Stimulated activated CD8-positive, alpha-beta memory T cell treated with anti-CD3 and anti-CD28 coated beads, Interleukin-2, amount 100 ng/mL, for 48 hours (primary cell): ENCODE results near the gene LAMA4.

Source experiments
- DNase-seq, 2 donors: peaks; one replicate each; pipeline ENCODE4 v3.0.0-alpha.2; 2020; ENCODE audit warnings: low read depth in 2 of 2

Gene LAMA4

DNA sequence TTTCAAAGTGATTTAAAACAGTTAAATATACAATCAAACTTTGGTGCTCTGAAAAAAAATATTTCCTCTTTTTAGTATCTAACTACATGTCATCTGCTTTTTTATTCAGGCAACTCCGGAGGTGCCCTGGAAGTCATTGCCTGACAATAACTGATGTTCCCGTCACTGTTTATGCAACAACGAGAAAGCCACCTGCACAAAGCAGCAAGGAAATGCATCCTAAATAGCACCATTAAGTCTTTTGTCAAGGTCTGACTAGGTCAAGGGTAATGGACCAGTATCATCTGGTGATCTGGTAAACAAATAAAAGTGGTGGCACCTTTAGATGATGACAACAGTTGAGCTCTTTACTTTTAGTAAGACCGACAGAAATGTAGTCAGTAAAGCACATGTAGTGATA lies 153.8 kb downstream of the LAMA4 start:
- DNase-seq = no peak

DNA sequence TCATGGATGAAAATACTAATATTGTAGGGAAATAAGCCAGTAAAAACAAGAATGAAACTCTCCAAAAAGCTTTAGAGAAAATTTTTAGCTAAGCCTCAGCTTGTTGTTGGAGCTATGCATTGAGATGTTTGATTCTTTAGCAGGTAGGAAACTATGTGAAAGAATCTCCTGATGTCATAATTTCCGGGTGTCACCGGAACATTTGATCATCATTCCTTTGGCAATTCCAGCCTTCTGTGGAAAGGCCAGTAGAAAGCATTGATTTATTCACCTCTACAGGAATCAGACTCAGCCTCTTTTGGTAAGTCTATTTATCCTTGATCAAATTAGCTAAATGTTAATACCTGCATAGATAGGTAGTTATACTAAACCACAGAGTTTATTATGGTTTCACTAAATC lies 157.5 kb downstream of the LAMA4 start:
- DNase-seq = no peak

DNA sequence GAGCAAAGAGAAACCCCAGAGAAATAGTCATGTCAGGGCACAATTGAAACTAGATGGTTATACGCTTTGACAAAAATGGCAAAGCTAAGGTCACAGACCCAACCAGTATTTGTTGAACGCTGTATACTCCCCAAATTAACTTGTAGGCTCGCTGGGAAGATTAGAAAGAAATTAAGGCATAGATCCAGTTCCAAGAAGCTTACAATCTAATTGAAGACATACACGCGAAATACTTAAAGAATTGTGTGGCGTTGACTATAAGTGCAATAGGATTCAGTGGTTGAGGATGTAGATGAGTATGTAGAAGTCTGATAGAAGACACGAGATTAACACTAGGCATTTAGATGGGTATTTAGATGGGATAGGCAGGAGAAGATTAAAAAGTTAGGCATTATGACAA lies 166.5 kb downstream of the LAMA4 start:
- no peak for DNase-seq

DNA sequence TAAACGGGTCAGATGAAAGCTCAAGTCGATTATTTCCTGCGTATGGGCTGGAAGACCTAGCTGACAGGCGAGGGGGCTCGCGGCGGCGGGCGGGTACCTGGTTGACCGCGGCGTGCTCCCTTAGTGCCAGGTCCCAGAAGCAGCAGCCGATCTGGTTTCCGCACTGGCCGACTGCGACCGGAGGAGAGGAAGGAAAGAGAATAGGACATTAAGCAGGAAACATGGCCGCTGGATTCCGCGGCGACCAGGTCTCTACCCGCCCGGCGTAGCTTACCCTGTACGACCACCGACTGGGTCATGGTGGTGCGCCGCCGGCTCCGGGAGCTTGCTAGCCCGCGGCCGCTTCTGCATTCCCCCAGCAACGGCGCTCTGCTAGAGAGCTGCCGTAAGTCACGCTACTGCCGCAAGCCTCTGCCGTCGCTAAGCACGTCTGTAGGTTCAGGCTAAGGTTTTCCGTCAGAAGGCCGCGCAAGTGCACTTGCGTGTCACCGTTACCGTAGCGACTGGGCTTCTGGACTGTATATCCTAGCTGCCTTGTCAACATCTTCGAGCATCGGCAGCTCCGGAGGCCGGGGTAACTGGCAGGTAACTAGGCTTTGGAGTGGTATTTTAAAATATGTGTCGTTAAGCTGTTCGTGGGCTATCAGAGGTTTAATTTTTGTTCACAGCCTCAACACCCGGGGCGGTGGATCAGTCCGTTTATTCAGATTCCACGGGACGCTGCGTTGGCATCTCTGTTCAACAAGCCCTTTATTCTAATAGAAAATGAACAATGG lies 167.0 kb downstream of the LAMA4 start, which contains the start of the genes FAM229B and TUBE1:
Gene FAM229B, plus strand, starts transcription at position 456 of the 776 bp plus-strand sequence. CDS start 11,693 bp downstream, outside the sequence.
Gene TUBE1, minus strand, starts transcription at position 347 of the 776 bp plus-strand sequence. Its CDS starts 48 bp downstream, at position 299.
- DNase-seq = peak; percentile 70 to 79

DNA sequence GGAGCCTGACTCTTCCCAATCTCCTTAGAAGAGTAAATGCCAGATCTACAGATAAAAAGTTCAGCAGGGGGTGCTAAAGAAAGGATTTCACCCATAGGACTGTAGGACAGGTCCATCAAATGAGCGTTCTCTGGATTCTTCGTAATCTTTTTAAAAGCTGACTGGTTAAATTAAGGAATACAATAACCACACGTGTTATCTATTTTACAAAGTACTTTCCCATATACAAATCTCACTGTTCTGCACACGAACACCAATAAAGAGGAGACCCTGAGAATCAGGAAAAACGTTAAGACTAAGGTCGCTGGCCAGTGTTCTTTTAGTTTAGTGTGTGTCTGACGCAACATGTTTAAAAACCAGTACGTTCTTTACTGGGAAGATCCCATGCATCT lies 167.6 kb downstream of the LAMA4 start:
- no peak for DNase-seq

DNA sequence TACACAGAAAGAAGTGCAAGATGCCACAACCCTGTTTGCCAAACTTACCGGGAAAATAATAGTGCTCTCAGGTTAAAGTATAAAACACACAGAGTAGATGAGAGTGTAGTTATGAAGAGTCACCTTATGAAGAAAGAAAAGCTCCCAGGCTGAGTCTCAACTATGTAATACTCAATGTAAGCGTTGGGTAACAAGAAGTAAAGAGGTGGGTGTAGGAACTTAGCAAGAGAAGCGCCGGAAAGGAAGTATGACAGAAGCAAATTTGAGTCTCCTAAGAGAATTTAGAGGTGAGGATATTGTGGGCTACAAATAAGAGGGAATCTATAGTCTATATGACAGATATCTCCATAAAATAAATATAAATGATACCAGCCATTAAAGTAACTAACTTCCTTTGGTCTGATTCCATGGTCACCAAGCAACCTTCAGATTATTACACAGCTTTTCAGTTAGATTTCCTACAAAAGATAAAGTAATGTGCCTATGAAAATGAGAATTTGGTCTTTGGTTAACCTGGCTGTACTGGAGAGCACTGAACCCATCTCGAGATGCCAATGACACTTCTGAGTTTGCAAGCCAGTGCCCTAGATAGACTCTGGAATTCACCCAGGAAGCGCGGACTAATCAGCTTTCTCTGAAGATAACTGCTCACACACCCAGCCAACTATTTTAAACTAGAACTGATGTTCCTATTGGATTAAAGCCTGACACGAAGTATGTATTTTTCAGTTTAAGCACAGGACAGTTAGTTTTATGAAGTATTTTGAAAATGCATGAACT lies 168.9 kb downstream of the LAMA4 start:
- no peak for DNase-seq

DNA sequence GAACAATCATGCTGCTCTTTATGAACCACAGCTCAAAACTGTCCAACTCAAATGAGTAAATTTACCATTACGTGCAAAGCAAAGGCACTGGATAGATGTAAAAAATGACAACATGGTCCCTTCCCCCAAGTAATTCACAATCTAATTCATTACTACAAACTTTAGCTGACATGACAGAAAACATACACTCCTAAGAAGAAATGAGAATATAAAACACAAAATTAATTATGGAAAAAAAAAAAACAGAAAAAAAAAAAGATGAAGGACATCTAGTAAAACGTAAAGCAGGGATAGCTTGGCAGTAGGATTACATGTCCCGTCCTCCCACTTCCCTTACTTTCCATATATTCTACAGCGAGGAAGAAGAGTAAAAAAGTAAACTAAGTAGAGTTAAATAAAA lies 172.8 kb downstream of the LAMA4 start:
- no peak for DNase-seq

DNA sequence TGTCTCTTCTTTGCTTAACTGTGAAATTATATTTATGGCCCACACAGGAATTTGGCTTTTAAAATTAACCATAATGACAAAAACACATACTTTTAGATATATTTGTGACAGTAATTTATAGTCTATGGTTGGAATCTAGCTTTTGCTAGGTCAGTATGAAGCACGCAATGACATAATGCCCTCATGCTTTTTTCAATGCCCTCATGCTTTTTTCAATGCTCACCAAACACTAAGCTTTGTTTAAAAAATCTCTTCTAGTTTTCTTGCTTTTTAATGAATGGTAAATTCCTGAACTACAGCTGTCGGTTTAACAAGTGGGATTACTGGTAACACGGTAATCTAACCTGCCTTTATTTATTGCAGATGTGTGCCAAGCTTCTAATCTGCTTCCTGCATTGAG lies 187.8 kb downstream of the LAMA4 start:
- no peak for DNase-seq

DNA sequence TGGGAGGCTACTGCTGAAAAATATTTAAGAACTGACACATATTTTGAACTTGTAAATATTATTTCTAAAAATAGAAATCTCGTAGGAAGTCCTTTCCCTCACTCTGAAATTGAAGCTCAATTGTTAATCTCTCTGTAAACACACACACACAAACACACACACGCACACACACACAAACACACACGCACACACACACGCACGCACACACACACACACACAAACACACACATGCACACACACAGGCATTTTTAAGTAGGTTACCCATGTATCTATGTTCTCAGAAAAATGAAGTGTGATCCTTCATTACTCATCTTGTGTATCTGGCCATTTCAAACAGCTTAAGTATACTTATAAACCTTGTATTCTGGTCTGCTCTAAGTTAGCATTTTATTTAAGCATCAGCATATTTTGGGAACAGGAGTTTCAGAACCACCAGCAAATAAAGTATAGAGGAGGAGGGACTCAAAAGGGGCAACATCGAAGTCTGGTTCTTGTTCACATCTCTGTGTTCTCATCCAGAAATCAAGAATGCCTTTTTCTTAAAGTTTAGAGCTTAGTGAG lies 188.9 kb downstream of the LAMA4 start:
- DNase-seq = no peak

DNA sequence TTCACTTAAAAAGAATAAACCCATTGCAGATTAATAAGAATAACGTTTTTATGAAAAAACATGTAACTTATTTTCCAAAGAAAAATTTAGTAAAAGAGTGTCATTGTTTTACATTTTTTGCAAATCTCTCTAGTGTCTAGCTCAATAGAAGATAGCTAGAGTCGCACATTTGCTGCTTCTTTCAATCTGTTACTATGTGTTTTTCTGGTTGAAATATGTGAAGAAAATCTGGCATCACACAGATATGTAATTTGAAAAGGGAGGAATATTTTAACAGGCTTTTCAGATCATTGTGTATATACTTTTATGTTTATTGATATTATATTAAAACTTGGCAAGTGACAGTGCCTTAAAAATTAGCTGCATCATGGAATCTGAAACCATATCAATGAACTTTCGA lies 191.4 kb downstream of the LAMA4 start:
- DNase-seq = no peak

DNA sequence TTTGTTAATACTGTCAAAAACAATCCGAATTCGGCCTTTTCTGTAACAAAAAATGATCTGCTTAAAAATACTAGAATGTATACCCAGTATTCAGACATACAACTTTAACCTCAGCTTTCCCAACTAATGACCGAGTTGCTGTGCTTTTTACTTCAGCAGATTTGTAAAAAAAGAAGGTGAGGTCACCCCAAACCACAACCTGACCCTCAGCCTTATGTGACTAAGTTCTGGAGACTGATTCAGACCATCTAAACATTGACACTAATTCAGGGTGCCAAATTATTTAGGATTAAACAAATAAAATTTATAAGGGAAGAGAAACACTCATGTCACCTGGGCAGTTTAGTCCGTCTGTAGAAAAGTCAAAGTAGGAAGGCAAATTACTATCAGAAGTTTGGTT lies 192.8 kb downstream of the LAMA4 start:
- no peak for DNase-seq
